SK-N-SH treated with all-trans-retinoic acid at 6 μM for 48 hours (cell line): Measurements from ENCODE around the gene PCNT.

ENCODE experiments used
- ATAC-seq: fragments of 200-7000 bp; cut with Tn5 transposase; 3 replicates; pipeline ENCODE4 v1.9.1; 2020; ENCODE audit warnings: mild to moderate bottlenecking, moderate library complexity
- ARNTL ChIP-seq: fragments of 450-650 bp; formaldehyde crosslinking; IDR thresholded peaks from 2 replicates; pipeline ENCODE4 v1.5.0; 2020; ENCODE audit warnings: low read depth, mild to moderate bottlenecking, moderate library complexity, borderline replicate concordance
- CSDC2 ChIP-seq: fragments of 250-450 bp; sonication (Bioruptor Pico); IDR thresholded peaks from 2 replicates; pipeline ENCODE4 v1.5.0; 2020; ENCODE audit warnings: mild to moderate bottlenecking, moderate library complexity
- CSRNP3 ChIP-seq: fragments of 250-450 bp; sonication (Bioruptor Pico); IDR thresholded peaks from 2 replicates; pipeline ENCODE4 v1.5.1; 2021; ENCODE audit warnings: mild to moderate bottlenecking, moderate library complexity
- GLIS3 ChIP-seq: fragments of 250-450 bp; sonication (Bioruptor Pico); IDR thresholded peaks from 2 replicates; pipeline ENCODE4 v1.5.0; 2020; ENCODE audit warnings: mild to moderate bottlenecking, moderate library complexity
- ISL1 ChIP-seq: fragments of 250-450 bp; sonication (Bioruptor Pico); IDR thresholded peaks from 2 replicates; pipeline ENCODE4 v2.1.2; 2022; ENCODE audit warnings: mild to moderate bottlenecking, moderate library complexity
- OSR1 ChIP-seq: fragments of 250-450 bp; sonication (Bioruptor Pico); IDR thresholded peaks from 2 replicates; pipeline ENCODE4 v1.8.0; 2022; ENCODE audit warnings: moderate library complexity, mild to moderate bottlenecking, inconsistent platforms
- PATZ1 ChIP-seq: fragments of 250-450 bp; sonication (Bioruptor Pico); IDR thresholded peaks from 2 replicates; pipeline ENCODE4 v1.8.0; 2020; ENCODE audit warnings: mild to moderate bottlenecking, moderate library complexity, borderline replicate concordance
- PPARA ChIP-seq: fragments of 250-450 bp; sonication (Bioruptor Pico); IDR thresholded peaks from 2 replicates; pipeline ENCODE4 v1.5.0; 2020; ENCODE audit warnings: mild to moderate bottlenecking, borderline replicate concordance
- SNAI2 ChIP-seq: fragments of 250-450 bp; sonication (Bioruptor Pico); IDR thresholded peaks from 2 replicates; pipeline ENCODE4 v1.5.0; 2020; ENCODE audit warnings: mild to moderate bottlenecking, moderate library complexity
- TCF4 ChIP-seq: fragments of 250-450 bp; sonication (Bioruptor Pico); IDR thresholded peaks from 2 replicates; pipeline ENCODE4 v1.8.0; 2021; ENCODE audit warnings: mild to moderate bottlenecking, moderate library complexity, borderline replicate concordance
- TOX ChIP-seq: fragments of 250-450 bp; sonication (Bioruptor Pico); IDR thresholded peaks from 2 replicates; pipeline ENCODE4 v1.8.0; 2021; ENCODE audit warnings: mild to moderate bottlenecking, moderate library complexity, borderline replicate concordance
- ZC3H10 ChIP-seq: fragments of 250-450 bp; sonication (Bioruptor Pico); IDR thresholded peaks from 2 replicates; pipeline ENCODE4 v1.5.1; 2021; ENCODE audit warnings: mild to moderate bottlenecking, moderate library complexity
- ZFP3 ChIP-seq: fragments of 250-450 bp; sonication (Bioruptor Pico); IDR thresholded peaks from 2 replicates; pipeline ENCODE4 v1.5.0; 2020; ENCODE audit warnings: mild to moderate bottlenecking, moderate library complexity
- ZFP30 ChIP-seq: fragments of 450-650 bp; formaldehyde crosslinking; IDR thresholded peaks from 2 replicates; pipeline ENCODE4 v1.5.0; 2022; ENCODE audit warnings: mild to moderate bottlenecking, moderate library complexity
- ZNF565 ChIP-seq: fragments of 450-650 bp; formaldehyde crosslinking; conservative IDR thresholded peaks from 2 replicates; pipeline ENCODE4 v1.5.0; 2020; ENCODE audit warnings: low read depth, mild to moderate bottlenecking, moderate library complexity
- ZNF70 ChIP-seq: fragments of 450-650 bp; formaldehyde crosslinking; IDR thresholded peaks from 2 replicates; pipeline ENCODE4 v1.5.0; 2020; ENCODE audit warnings: mild to moderate bottlenecking, moderate library complexity
- ZNF8 ChIP-seq: fragments of 450-650 bp; formaldehyde crosslinking; IDR thresholded peaks from 2 replicates; pipeline ENCODE4 v1.5.0; 2020; ENCODE audit warnings: mild to moderate bottlenecking, moderate library complexity
- TF ChIP-seq, protein P1 (sequence below): fragments of 250-450 bp; sonication (Bioruptor Pico); IDR thresholded peaks from 2 replicates; pipeline ENCODE4 v1.8.0; 2021; ENCODE audit warnings: low read depth, mild to moderate bottlenecking, moderate library complexity, borderline replicate concordance
- TF ChIP-seq, protein P2 (sequence below): fragments of 250-450 bp; sonication (Bioruptor Pico); IDR thresholded peaks from 2 replicates; pipeline ENCODE4 v1.5.1; 2020; ENCODE audit warnings: low read depth, mild to moderate bottlenecking, moderate library complexity
- TF ChIP-seq, protein P3 (sequence below): fragments of 250-450 bp; sonication (Bioruptor Pico); IDR thresholded peaks from 2 replicates; pipeline ENCODE4 v1.5.0; 2020; ENCODE audit warnings: mild to moderate bottlenecking, moderate library complexity

Gene PCNT

GRCh38 chr21:46399686-46400085, 75.7 kb downstream of the PCNT start (continued):
- TF ChIP-seq, protein P1, sequence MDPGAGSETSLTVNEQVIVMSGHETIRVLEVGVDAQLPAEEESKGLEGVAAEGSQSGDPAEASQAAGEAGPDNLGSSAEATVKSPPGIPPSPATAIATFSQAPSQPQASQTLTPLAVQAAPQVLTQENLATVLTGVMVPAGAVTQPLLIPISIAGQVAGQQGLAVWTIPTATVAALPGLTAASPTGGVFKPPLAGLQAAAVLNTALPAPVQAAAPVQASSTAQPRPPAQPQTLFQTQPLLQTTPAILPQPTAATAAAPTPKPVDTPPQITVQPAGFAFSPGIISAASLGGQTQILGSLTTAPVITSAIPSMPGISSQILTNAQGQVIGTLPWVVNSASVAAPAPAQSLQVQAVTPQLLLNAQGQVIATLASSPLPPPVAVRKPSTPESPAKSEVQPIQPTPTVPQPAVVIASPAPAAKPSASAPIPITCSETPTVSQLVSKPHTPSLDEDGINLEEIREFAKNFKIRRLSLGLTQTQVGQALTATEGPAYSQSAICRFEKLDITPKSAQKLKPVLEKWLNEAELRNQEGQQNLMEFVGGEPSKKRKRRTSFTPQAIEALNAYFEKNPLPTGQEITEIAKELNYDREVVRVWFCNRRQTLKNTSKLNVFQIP, result no peak
- no peak for TF ChIP-seq GLIS3

DNA sequence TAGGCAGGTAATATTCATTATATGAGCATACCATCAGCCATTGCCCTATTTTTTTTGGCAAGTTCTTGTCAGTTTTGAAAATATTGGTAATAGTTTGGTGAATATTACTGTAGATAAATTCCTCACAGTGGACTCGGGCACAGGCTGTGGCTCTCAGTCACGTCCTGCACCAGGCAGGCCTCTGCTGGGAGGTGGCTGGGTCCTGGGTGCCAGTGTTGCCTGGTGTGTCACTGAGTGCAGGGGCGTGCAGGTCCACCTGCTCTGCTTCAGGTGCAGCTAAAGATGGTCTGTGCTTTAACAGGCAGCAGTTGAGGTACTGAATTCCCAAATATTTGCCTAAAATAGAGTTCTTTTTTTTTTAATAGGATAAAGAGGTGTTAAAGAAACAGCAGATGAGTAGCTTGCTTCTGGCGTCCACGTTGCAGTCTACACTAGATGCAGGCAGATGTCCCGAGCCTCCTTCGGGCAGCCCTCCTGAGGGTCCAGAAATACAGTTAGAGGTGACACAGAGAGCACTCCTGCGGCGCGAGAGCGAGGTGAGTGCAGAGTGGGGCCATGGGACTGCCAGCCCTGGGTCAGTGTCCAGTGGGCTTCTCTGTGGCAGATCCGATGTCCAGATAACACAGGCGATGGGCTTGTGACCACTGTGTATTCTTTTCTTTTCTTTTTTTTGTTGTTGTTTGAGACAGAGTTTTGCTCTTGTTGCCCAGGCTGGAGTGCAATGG, 77.4 kb downstream of the PCNT start:
- TF ChIP-seq CSDC2 (CRISPR knock-in tag) (no peak), ZFP30 (CRISPR knock-in tag) (no peak), ARNTL (CRISPR knock-in tag) (no peak), TOX (CRISPR knock-in tag) (no peak), GLIS3 (no peak), OSR1 (CRISPR knock-in tag) (no peak), CSRNP3 (CRISPR knock-in tag) (no peak), ISL1 (no peak), TCF4 (CRISPR knock-in tag) (no peak), ZNF70 (CRISPR knock-in tag) (no peak), ZC3H10 (CRISPR knock-in tag) (no peak), PPARA (CRISPR knock-in tag) (no peak), PATZ1 (CRISPR knock-in tag) (no peak), ZFP3 (CRISPR knock-in tag) (no peak), ZNF8 (CRISPR knock-in tag) (no peak), ZNF565 (CRISPR knock-in tag) (no peak), SNAI2 (CRISPR knock-in tag) (no peak)
- TF ChIP-seq, protein P2, sequence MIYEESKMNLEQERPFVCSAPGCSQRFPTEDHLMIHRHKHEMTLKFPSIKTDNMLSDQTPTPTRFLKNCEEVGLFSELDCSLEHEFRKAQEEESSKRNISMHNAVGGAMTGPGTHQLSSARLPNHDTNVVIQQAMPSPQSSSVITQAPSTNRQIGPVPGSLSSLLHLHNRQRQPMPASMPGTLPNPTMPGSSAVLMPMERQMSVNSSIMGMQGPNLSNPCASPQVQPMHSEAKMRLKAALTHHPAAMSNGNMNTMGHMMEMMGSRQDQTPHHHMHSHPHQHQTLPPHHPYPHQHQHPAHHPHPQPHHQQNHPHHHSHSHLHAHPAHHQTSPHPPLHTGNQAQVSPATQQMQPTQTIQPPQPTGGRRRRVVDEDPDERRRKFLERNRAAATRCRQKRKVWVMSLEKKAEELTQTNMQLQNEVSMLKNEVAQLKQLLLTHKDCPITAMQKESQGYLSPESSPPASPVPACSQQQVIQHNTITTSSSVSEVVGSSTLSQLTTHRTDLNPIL (CRISPR knock-in tag), result no peak
- TF ChIP-seq, protein P1, result no peak
- TF ChIP-seq, protein P3, sequence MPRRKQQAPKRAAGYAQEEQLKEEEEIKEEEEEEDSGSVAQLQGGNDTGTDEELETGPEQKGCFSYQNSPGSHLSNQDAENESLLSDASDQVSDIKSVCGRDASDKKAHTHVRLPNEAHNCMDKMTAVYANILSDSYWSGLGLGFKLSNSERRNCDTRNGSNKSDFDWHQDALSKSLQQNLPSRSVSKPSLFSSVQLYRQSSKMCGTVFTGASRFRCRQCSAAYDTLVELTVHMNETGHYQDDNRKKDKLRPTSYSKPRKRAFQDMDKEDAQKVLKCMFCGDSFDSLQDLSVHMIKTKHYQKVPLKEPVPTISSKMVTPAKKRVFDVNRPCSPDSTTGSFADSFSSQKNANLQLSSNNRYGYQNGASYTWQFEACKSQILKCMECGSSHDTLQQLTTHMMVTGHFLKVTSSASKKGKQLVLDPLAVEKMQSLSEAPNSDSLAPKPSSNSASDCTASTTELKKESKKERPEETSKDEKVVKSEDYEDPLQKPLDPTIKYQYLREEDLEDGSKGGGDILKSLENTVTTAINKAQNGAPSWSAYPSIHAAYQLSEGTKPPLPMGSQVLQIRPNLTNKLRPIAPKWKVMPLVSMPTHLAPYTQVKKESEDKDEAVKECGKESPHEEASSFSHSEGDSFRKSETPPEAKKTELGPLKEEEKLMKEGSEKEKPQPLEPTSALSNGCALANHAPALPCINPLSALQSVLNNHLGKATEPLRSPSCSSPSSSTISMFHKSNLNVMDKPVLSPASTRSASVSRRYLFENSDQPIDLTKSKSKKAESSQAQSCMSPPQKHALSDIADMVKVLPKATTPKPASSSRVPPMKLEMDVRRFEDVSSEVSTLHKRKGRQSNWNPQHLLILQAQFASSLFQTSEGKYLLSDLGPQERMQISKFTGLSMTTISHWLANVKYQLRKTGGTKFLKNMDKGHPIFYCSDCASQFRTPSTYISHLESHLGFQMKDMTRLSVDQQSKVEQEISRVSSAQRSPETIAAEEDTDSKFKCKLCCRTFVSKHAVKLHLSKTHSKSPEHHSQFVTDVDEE (CRISPR knock-in tag), result no peak
- no peak for ATAC-seq
